SIG-M5 treated with dmso at 0.1 percent for 504 hours (cell line): Measurements from ENCODE around the gene CRYAB.

Experiments
- DNase-seq: peaks from one replicate; lab custom pipeline; 2025; ENCODE audit not compliant: unreplicated experiment; lab: John Stamatoyannopoulos, UW

Gene CRYAB, protein sequence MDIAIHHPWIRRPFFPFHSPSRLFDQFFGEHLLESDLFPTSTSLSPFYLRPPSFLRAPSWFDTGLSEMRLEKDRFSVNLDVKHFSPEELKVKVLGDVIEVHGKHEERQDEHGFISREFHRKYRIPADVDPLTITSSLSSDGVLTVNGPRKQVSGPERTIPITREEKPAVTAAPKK

GRCh38 chr11:111911563-111912401, at the start of gene CRYAB:
Gene CRYAB (minus strand): TSS chr11:111911770. CDS start chr11:111911724, 46 bp downstream.
- DNase-seq: no peak

- DNase-seq: no peak
Observed at GRCh38 chr11:111960916-111961315, 49.3 kb upstream of the CRYAB start.

DNA sequence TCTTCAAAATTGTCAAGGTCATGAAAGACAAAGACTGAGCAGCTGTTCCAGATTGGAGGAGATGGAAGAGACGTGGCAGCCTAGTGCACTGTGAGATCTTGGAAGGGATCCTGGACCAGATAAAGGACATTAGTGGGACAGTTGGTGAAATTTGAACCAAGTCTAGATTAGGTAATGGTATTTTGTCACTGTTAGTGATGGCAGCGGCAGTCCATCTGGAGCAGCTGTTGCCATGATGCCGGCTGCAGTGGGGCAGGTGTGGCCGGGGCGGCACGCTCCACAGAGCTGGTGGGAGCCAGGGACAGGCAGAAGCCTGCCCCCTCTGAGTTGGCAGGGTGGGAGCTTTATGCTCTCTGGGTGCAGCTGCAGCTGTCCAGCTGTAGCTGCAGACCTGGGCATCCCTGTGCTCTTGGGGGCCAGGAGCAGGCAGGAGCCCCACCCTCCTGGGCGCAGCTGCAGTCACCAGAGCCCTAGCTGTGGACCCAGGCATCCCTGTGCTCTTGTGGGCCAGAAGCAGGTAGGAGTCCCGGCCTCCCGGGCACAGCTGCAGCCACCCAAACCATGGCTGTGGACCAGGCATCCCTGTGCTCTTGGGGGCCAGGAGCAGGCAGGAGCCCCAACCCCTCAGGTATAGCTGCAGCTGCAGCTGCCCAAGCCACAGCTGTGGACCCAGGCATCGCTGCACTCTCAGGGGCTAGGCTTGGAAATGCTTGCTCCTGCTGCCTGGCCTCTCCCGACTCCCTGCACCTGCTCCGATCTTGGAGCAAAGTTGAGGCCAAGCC, 46.3 kb upstream of the CRYAB start:
- DNase-seq: no peak

- DNase-seq: no peak
Observed at GRCh38 chr11:111954154-111954553, 42.6 kb upstream of the CRYAB start.

DNA sequence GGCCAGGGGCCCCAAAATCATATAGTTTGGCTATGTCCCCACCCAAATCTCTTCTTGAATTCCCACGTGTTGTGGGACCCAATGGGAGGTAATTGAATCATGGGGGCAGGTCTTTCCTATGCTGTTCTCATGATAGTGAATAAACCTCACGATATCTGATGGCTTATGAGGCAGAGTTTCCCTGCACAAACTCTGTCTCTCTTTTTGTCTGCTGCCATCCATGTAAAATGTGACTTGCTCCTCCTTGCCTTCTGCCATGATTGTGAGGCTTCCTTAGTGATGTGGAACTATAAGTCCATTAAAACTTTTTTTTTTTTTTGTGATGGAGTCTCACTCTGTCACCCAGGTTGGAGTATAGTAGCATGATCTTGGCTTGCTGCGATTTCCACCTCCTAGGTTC, 40.0 kb upstream of the CRYAB start:
- no peak for DNase-seq

DNA sequence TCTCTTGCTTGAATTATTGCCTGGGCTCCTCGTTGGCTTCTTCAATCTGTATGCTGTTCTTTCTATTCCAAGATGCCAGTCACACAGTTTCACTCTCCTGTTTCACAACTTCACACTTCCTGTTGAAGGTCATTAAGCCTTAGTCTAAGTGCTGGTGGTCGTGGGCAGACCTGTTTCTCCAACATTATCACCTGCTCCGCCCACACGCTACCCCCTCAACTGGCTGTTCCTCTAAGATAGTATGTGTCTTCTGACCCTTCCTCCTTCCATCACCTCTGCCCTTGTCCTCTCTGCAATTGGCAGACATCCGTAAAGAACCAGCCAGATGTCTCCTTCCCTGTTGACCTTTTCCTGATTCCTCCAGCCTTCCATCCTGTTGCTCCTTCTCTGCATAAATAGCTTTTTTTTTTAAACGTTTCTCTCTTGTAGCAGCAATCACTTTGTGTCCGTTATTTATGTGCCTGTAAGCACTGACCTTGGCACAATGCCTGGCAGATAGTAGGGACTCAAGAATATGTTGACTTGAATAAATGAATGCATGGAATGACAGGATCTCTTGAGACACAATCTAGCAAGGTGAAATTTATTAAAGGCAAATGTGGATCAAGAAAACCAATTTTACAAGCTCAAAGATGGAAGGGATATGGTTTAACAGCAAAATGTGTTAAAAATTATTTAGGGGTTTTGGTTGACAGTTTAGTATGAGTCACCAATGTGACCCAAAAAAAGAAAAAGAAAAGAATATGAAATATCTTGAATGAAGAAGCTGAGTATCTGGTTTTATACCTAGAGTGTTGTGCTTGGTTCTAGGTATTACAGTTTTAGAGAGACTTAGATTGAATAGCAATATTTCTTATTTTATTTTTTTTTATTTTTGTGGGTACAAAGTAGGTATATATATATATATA, 38.2 kb upstream of the CRYAB start:
- peak; percentile 23 for DNase-seq

DNA sequence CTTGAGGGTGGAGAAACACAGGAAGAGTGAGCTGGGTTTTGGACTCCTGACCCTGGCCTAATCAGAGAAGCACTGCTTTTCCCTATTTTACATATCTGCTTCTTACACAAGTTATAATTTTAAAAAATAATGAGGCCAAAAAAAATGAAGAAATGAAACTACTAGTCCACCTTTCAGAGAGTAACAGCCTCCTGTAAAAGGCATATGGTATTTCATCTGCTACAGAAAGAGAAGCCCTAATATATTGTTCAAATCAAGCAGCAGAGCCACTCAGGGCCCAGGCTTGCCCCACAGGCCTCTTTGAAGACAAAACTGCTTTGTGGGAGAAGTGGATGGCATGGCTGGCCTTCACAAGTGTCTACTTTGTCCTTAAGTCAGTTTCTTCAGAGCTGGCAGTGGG, 35.6 kb upstream of the CRYAB start:
- no peak for DNase-seq

GRCh38 chr11:111946499-111946898, 34.9 kb upstream of the CRYAB start:
- no peak for DNase-seq

- DNase-seq: no peak
Observed at GRCh38 chr11:111945198-111945597, 33.6 kb upstream of the CRYAB start.

- no peak for DNase-seq
Observed at GRCh38 chr11:111944651-111945051, 33.1 kb upstream of the CRYAB start.

GRCh38 chr11:111944139-111944538, 32.6 kb upstream of the CRYAB start:
- DNase-seq: no peak

- DNase-seq: no peak
Observed at GRCh38 chr11:111942829-111943228, 31.3 kb upstream of the CRYAB start.

GRCh38 chr11:111941963-111942362, 30.4 kb upstream of the CRYAB start:
- no peak for DNase-seq

DNA sequence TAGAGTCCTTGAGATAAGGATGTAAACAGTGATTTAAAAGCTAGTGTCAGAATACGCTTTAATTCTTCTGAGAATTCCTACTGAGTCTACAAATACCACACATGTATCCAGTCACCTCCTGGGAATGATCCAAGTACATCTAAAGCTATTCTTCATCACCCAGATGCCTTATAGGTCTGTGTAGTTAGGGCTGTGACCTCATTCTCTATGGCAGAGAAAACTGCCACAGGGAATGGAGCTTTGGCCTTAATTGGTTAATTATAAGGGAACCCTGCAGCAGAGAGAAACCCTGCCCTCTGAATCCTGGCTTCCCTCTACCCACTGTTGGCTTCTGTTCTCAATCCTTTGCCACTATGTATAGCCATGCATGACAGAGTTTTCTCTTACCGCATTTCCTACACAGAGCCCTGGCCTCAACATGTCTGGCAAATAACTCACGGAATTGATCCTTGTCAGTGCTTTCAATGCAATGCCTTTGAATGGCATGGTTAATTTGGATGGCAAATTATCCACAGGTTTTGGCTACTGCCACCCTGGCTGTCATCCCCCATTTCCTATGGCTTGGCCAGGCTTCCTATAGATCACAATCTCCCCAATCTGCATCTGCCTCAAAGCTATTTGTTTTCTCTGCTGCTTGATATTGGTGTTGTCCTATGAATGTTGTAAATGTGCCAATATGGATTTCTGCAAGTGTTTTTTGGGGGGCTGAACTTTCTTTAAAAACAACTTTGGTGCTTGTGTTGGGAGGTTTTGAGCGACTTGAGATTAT, 28.4 kb upstream of the CRYAB start:
- DNase-seq: no peak

DNA sequence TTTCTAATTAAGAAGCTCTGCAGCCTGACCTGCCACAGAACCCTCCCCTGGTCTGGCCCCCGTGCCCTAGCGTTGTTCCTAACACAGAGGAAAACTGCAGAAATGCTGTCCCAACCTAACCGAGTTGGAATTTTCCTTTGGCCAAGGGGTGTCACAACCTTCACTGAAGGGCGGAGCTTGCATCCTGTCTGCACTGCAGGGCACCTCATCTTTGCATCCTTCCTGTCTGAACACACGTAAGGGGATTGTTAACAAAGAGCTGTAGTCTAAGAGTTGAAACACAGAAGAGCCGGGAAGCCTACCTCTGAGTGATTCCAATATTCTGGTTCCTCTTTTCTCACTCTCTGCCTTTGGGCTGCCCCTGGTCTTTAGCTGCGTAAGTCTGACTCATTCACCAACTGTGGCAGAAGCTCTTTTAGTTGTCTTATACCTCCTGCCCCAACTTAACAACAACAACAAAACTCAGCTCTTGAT, 27.2 kb upstream of the CRYAB start:
- DNase-seq: peak; percentile 94

DNA sequence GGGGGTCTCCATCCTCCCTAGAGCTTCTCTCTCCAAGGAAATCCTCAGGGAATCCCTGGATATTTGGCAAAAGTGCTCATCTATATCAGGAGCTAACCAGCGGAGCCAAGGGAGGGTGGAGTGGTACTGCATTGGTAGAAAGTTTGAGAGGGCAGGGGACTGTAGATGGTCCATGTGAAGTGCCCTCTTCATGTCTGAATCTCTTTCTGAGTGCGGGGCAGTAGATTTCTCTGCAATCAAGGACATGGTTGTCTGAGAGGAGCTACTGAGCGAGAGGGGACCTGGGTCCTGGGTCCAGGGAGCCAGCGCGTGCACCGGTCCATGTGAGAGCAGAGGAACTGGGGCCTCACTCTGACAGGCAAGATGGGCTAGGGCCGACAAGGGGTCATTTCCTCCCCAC, 26.3 kb upstream of the CRYAB start:
- DNase-seq: no peak

- no peak for DNase-seq
Observed at GRCh38 chr11:111937461-111937769, 25.8 kb upstream of the CRYAB start.

DNA sequence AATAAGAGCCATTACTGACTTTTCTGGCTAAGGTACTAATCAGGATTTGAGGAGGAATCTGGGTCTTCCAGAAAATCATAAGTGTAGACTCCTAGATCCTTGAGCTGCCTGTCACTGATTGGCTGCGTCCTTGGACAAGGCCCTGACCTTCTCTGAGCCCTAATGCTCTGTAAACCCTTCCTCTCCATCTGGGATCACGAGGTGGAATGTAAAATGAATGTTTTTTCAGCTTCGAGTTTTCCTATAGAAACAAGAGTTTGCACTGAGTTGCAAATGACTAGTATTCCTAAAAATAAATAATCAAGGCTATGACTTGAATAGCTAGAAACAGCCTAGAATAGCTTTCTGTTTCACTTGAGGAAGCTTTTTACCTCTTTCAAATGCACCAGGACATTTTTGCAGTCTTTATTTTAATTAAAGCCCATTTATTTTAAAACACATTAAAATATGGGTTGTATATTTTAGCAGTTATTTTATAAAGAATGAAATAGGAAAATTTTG, 24.5 kb upstream of the CRYAB start:
- DNase-seq: no peak

GRCh38 chr11:111935317-111936039, 23.9 kb upstream of the CRYAB start:
- peak; percentile 42 for DNase-seq
